Measurements from ENCODE around the gene MYH9. TPM values are rescaled to one million over a fixed set of nuclear protein-coding genes. Genes with fewer than 3 reads are reported as not detected.
"Not testable (repeated sequence)": the region's sequence is repeated elsewhere in the genome, so short reads cannot be mapped to it uniquely, and the experiment has no call there.

Gene MYH9
- polyA plus RNA-seq, 1 donor from 2014 or later, result 7.1 TPM

GRCh38 chr22:36253523-36254490, 134.0 kb downstream of the MYH9 start:
- Histone ChIP-seq H3K4me3 (ENCODE audit: low read length) (no peak overlapping the region), H3K9me3 (ENCODE audit: low read length) (no peaks in the 10 kb centered on the region), H3K4me2 (ENCODE audit: low read length) (no peak overlapping the region), H3K27me3 (ENCODE audit: insufficient read depth, low read depth, low read length) (no peaks in the 10 kb centered on the region), H3K9ac (ENCODE audit: low read length) (no peak overlapping the region), H2AFZ (ENCODE audit: low read depth, low read length) (no peak overlapping the region), H3F3A (ENCODE audit: insufficient read depth, low read length, poor library complexity, severe bottlenecking) (no peaks in the 10 kb centered on the region), H3K79me2 (replicated peaks; ENCODE audit: insufficient read depth, low read length) (no peaks in the 10 kb centered on the region), H3K9me2 (ENCODE audit: insufficient read depth, low read length) (no peaks in the 10 kb centered on the region), H4K20me1 (ENCODE audit: insufficient read depth) (no peaks in the 10 kb centered on the region), H3K36me3 (ENCODE audit: insufficient read depth, low read length) (no peaks in the 10 kb centered on the region), H3K27ac (ENCODE audit: low read length) (no peak overlapping the region)
- TF ChIP-seq MXI1 (conservative IDR thresholded peaks at IDR 0.05; ENCODE audit: poor library complexity, severe bottlenecking), result no peak
- TF ChIP-seq CTCF (IDR thresholded peaks at IDR 0.05; ENCODE audit: poor library complexity, severe bottlenecking), result no peak

- Histone ChIP-seq H3K36me3 (ENCODE audit: insufficient read depth, low read length) (no peaks in the 10 kb centered on the region), H3K9me2 (ENCODE audit: insufficient read depth, low read length) (no peaks in the 10 kb centered on the region), H3K4me2 (ENCODE audit: low read length) (no peak within 1 kb of the TSS), H2AFZ (ENCODE audit: low read depth, low read length) (no peak within 1 kb of the TSS), H3K9ac (ENCODE audit: low read length) (no peak within 1 kb of the TSS), H3K27ac (ENCODE audit: low read length) (no peak within 1 kb of the TSS), H3F3A (ENCODE audit: insufficient read depth, low read length, poor library complexity, severe bottlenecking) (no peaks in the 10 kb centered on the region), H3K79me2 (replicated peaks; ENCODE audit: insufficient read depth, low read length) (no peaks in the 10 kb centered on the region), H3K27me3 (ENCODE audit: insufficient read depth, low read depth, low read length) (no peaks in the 10 kb centered on the region), H3K4me3 (ENCODE audit: low read length) (no peak within 1 kb of the TSS), H4K20me1 (ENCODE audit: insufficient read depth) (no peaks in the 10 kb centered on the region), H3K9me3 (ENCODE audit: low read length) (no peaks in the 10 kb centered on the region)
- TF ChIP-seq POLR2AphosphoS5 (IDR thresholded peaks at IDR 0.05) (no peak), SMC3 (conservative IDR thresholded peaks at IDR 0.05; ENCODE audit: poor library complexity) (no peak), EP300 (conservative IDR thresholded peaks at IDR 0.05; ENCODE audit: poor library complexity, severe bottlenecking) (no peak), CTCF (IDR thresholded peaks at IDR 0.05; ENCODE audit: poor library complexity, severe bottlenecking) (no peak), RAD21 (conservative IDR thresholded peaks at IDR 0.05) (no peak), EZH2 (IDR thresholded peaks at IDR 0.05; ENCODE audit: borderline replicate concordance, insufficient read depth, low read length, poor library complexity, severe bottlenecking) (no peak), TAF1 (IDR thresholded peaks at IDR 0.05; ENCODE audit: low read depth) (no peak), REST (IDR thresholded peaks at IDR 0.05; ENCODE audit: borderline replicate concordance) (no peak), MXI1 (conservative IDR thresholded peaks at IDR 0.05; ENCODE audit: poor library complexity, severe bottlenecking) (no peak)
Observed at GRCh38 chr22:36252754-36253522, 134.8 kb downstream of the MYH9 start, which contains the start of gene APOL1. APOL1 (plus strand) TSS chr22:36253133; CDS start chr22:36254956, 1,823 bp downstream.

- H3K36me3 ChIP-seq (ENCODE audit: insufficient read depth, low read length); H3K9me3 ChIP-seq (ENCODE audit: low read length); H3K27ac ChIP-seq (ENCODE audit: low read length); H3K79me2 ChIP-seq (replicated peaks; ENCODE audit: insufficient read depth, low read length); H3K9me2 ChIP-seq (ENCODE audit: insufficient read depth, low read length); H3K4me3 ChIP-seq (ENCODE audit: low read length); H3F3A ChIP-seq (ENCODE audit: insufficient read depth, low read length, poor library complexity, severe bottlenecking); H4K20me1 ChIP-seq (ENCODE audit: insufficient read depth); H3K4me2 ChIP-seq (ENCODE audit: low read length); H3K27me3 ChIP-seq (ENCODE audit: insufficient read depth, low read depth, low read length); H3K9ac ChIP-seq (ENCODE audit: low read length); H2AFZ ChIP-seq (ENCODE audit: low read depth, low read length): not testable (repeated sequence)
Observed at GRCh38 chr22:36251979-36252608, 135.7 kb downstream of the MYH9 start.
